OCI-LY7 (cell line): ENCODE data around the gene NUTM2B.
"Not testable (repeated sequence)": the region's sequence is repeated elsewhere in the genome, so short reads cannot be mapped to it uniquely, and the experiment has no call there.

ENCODE experiments used
- EZH2phosphoT487 ChIP-seq: fragments of 200-600 bp; sonication (generic); IDR thresholded peaks from 2 replicates; pipeline ENCODE4 v1.6.1; 2018; ENCODE audit warnings: low read depth, borderline replicate concordance, mild to moderate bottlenecking, mixed run types, antibody characterized with exemption, low read length, moderate library complexity, mixed read lengths
- TF ChIP-seq, protein P1 (sequence below): fragments of 200-600 bp; sonication (generic); conservative IDR thresholded peaks from 2 replicates; pipeline ENCODE4 v1.5.1; 2014; ENCODE audit warnings: mild to moderate bottlenecking, antibody characterized with exemption, low read length, moderate library complexity, mixed read lengths

- TF ChIP-seq, protein P1, sequence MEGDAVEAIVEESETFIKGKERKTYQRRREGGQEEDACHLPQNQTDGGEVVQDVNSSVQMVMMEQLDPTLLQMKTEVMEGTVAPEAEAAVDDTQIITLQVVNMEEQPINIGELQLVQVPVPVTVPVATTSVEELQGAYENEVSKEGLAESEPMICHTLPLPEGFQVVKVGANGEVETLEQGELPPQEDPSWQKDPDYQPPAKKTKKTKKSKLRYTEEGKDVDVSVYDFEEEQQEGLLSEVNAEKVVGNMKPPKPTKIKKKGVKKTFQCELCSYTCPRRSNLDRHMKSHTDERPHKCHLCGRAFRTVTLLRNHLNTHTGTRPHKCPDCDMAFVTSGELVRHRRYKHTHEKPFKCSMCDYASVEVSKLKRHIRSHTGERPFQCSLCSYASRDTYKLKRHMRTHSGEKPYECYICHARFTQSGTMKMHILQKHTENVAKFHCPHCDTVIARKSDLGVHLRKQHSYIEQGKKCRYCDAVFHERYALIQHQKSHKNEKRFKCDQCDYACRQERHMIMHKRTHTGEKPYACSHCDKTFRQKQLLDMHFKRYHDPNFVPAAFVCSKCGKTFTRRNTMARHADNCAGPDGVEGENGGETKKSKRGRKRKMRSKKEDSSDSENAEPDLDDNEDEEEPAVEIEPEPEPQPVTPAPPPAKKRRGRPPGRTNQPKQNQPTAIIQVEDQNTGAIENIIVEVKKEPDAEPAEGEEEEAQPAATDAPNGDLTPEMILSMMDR, result not testable (repeated sequence)
- not testable (repeated sequence) for TF ChIP-seq EZH2phosphoT487
Measured at GRCh38 chr10:79707017-79707416, 4.0 kb downstream of the NUTM2B start.
